Right atrium auricular region (tissue), 2 donors: Measurements from ENCODE around the gene HNRNPDL. TPM values are rescaled to one million over a fixed set of nuclear protein-coding genes. Genes with fewer than 3 reads are reported as not detected.
"Not testable (repeated sequence)": the region's sequence is repeated elsewhere in the genome, so short reads cannot be mapped to it uniquely, and the experiment has no call there.

Experiments used
- DNase-seq: peaks from one replicate; pipeline ENCODE4 v3.0.0-alpha.2; 2019; ENCODE audit warnings: low spot score
- H3K27ac ChIP-seq, 2 donors: fragments of 200-600 bp; sonication (generic); 1 replicate in 1 of 2; 2 replicates in 1 of 2; pipeline ENCODE4 v1.5.1; 2016 to 2019
- H3K27me3 ChIP-seq, 2 donors: fragments of 200-600 bp; sonication (generic); one replicate each; pipeline versions ENCODE4 v1.5.1 to v1.6.0; 2017 to 2019
- H3K36me3 ChIP-seq: fragments of 200-600 bp; sonication (generic); one replicate; pipeline ENCODE4 v1.5.1; 2016
- H3K4me1 ChIP-seq, 2 donors: fragments of 200-600 bp; sonication (generic); one replicate each; pipeline versions ENCODE4 v1.5.1 to v1.6.0; 2017 to 2019
- H3K4me3 ChIP-seq, 2 donors: fragments of 200-600 bp; sonication (generic); 1 replicate in 1 of 2; 2 replicates in 1 of 2; pipeline ENCODE4 v1.5.1; 2017 to 2019; ENCODE audit warnings: mild to moderate bottlenecking in 1 of 2, moderate library complexity in 1 of 2
- H3K9me3 ChIP-seq, 2 donors: fragments of 200-600 bp; sonication (generic); one replicate each; pipeline ENCODE4 v1.5.1; 2019
- total RNA-seq, 2 donors: library from RNA; depleted of rRNA; stranded (reverse); fragments of >200 nt; gene quantifications; one replicate each; pipeline ENCODE4 v1.1.0, GENCODE V29; 2016
- TF ChIP-seq, protein P1 (sequence below), 2 donors: fragments of 200-600 bp; sonication (generic); IDR thresholded peaks; one replicate each; pipeline ENCODE4 v1.5.1; 2019; ENCODE audit warnings: antibody characterized with exemption in 2 of 2

The HNRNPDL gene
- total RNA-seq, 2 donors from 2014 or later: 81.2 to 85.4 TPM

- no peak overlapping the region for H3K27ac ChIP-seq
- no peaks in the 10 kb centered on the region for H3K9me3 ChIP-seq
- TF ChIP-seq, protein P1, sequence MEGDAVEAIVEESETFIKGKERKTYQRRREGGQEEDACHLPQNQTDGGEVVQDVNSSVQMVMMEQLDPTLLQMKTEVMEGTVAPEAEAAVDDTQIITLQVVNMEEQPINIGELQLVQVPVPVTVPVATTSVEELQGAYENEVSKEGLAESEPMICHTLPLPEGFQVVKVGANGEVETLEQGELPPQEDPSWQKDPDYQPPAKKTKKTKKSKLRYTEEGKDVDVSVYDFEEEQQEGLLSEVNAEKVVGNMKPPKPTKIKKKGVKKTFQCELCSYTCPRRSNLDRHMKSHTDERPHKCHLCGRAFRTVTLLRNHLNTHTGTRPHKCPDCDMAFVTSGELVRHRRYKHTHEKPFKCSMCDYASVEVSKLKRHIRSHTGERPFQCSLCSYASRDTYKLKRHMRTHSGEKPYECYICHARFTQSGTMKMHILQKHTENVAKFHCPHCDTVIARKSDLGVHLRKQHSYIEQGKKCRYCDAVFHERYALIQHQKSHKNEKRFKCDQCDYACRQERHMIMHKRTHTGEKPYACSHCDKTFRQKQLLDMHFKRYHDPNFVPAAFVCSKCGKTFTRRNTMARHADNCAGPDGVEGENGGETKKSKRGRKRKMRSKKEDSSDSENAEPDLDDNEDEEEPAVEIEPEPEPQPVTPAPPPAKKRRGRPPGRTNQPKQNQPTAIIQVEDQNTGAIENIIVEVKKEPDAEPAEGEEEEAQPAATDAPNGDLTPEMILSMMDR (IDR thresholded peaks at IDR 0.05): no peak
- no peaks in the 10 kb centered on the region for H3K4me1 ChIP-seq
- no peaks in the 10 kb centered on the region for H3K36me3 ChIP-seq
- no peak overlapping the region for H3K4me3 ChIP-seq
- H3K27me3 ChIP-seq: no peaks in the 10 kb centered on the region
- no peak for DNase-seq
Measured at GRCh38 chr4:82397527-82397926, 32.7 kb downstream of the HNRNPDL start.

GRCh38 chr4:82394896-82395295, 35.4 kb downstream of the HNRNPDL start:
- Histone ChIP-seq H3K27me3 (no peaks in the 10 kb centered on the region), H3K36me3 (no peaks in the 10 kb centered on the region), H3K9me3 (no peaks in the 10 kb centered on the region), H3K27ac (no peak overlapping the region), H3K4me1 (no peaks in the 10 kb centered on the region), H3K4me3 (no peak overlapping the region)
- TF ChIP-seq, protein P1 (IDR thresholded peaks at IDR 0.05): no peak
- no peak for DNase-seq

GRCh38 chr4:82390061-82390460, 40.2 kb downstream of the HNRNPDL start:
- H3K9me3 ChIP-seq, H3K27ac ChIP-seq, DNase-seq, H3K36me3 ChIP-seq, H3K4me1 ChIP-seq, H3K27me3 ChIP-seq, H3K4me3 ChIP-seq: not testable (repeated sequence)

GRCh38 chr4:82388405-82388804, 41.9 kb downstream of the HNRNPDL start:
- Histone ChIP-seq H3K27me3 (no peaks in the 10 kb centered on the region), H3K4me1 (peaks cover 0 to 8% of the 10 kb centered on the region in 2 donors), H3K36me3 (no peaks in the 10 kb centered on the region), H3K4me3 (no peak overlapping the region), H3K27ac (peak overlapping the region in 1 of 2 donors; percentile 11), H3K9me3 (no peaks in the 10 kb centered on the region)
- no peak for DNase-seq
- TF ChIP-seq, protein P1 (IDR thresholded peaks at IDR 0.05): peak in 1 of 2 donors; percentile 51

DNA sequence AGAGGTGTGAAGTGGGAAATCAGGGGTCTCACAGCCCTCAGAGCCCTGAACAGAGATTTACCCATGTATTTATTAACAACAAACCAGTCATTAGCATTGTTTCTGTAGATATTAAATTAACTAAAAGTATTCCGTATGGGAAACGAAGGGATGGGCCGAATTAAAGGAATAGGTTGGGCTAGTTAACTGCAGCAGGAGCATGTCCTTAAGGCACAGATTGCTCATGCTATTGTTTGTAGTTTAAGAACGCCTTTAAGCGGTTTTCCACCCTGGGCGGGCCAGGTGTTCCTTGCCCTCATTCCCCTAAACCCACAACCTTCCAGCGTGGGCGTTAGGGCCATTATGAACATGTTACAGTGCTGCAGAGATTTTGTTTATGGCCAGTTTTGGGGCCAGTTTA, 44.0 kb downstream of the HNRNPDL start:
- H3K36me3 ChIP-seq, DNase-seq: not testable (repeated sequence)

DNA sequence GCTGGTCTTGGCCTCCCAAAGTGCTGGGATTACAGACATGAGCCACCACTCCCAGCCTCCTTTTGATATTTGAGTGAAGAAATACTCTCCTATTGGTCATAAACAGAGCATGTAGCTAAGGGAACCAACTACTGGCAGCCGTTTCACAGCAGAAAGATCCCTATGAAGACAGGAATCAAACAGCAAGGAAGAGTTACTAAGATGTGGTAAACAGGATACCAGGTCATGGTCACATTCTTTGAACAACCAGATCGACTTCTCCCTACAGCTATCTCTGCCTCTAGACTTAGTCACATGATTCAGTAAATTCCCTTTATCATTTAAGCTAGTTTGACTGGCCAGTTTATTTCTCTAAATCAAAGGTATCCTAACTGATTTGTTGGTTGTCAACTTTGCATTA, 47.5 kb downstream of the HNRNPDL start:
- Histone ChIP-seq H3K36me3 (no peaks in the 10 kb centered on the region), H3K9me3 (no peaks in the 10 kb centered on the region), H3K27me3 (no peaks in the 10 kb centered on the region), H3K4me1 (peaks cover 0 to 20% of the 10 kb centered on the region in 2 donors), H3K4me3 (no peak overlapping the region), H3K27ac (peak overlapping the region in 1 of 2 donors; percentile 63)
- no peak for DNase-seq
- TF ChIP-seq, protein P1 (IDR thresholded peaks at IDR 0.05): no peak

More for the DNA sequence above, 44.0 kb downstream of the HNRNPDL start:
- H3K9me3 ChIP-seq, H3K4me3 ChIP-seq, H3K27me3 ChIP-seq, H3K27ac ChIP-seq: not testable (repeated sequence)
- peaks cover 0 to 14% of the 10 kb centered on the region in 2 donors for H3K4me1 ChIP-seq

- Histone ChIP-seq H3K9me3 (no peaks in the 10 kb centered on the region), H3K27ac (peak overlapping the region; percentile 59 to 63), H3K4me1 (peaks cover 0 to 20% of the 10 kb centered on the region in 2 donors), H3K27me3 (no peaks in the 10 kb centered on the region), H3K36me3 (no peaks in the 10 kb centered on the region), H3K4me3 (no peak overlapping the region)
- TF ChIP-seq, protein P1 (IDR thresholded peaks at IDR 0.05): no peak
- DNase-seq: no peak
Measured at GRCh38 chr4:82381661-82382296, 48.5 kb downstream of the HNRNPDL start.
